ENCODE results near the gene BMPR1A. TPM values are rescaled to one million over a fixed set of nuclear protein-coding genes. Genes with fewer than 3 reads are reported as not detected.

BMPR1A gene
- total RNA-seq, 2 donors from 2014 or later = 9.9 to 12.2 TPM

DNA sequence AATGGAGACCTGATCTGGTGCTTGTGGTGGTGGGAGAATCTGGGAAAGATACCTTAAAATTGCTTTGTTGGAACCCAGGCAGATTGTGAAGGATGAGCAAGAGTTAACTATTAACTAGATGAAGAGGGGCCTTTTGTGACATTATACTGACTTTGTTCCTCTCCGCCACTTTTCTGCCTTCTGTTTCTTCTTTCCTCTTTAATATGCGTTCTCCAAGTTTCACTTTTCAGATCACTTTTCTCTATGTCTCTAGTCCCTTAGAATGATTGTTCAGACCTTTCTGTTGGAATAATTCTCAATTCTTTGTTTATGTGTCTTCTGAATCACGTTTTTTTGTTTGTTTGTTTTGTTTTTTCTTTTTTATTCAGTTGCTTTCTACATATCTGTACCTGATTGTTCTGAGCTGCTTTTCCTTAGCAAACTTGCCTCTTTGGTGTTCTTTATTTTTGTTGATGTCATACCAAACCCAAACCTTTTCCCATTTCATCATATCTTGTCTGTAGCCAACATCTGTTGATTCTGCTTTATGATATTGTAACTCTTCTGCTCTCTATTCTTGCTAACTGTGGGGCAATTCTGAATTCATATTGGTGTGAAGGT lies 2.8 kb downstream of the BMPR1A start:
- no peak for TF ChIP-seq POLR2A (IDR thresholded peaks at IDR 0.05)
- TF ChIP-seq, protein P1, sequence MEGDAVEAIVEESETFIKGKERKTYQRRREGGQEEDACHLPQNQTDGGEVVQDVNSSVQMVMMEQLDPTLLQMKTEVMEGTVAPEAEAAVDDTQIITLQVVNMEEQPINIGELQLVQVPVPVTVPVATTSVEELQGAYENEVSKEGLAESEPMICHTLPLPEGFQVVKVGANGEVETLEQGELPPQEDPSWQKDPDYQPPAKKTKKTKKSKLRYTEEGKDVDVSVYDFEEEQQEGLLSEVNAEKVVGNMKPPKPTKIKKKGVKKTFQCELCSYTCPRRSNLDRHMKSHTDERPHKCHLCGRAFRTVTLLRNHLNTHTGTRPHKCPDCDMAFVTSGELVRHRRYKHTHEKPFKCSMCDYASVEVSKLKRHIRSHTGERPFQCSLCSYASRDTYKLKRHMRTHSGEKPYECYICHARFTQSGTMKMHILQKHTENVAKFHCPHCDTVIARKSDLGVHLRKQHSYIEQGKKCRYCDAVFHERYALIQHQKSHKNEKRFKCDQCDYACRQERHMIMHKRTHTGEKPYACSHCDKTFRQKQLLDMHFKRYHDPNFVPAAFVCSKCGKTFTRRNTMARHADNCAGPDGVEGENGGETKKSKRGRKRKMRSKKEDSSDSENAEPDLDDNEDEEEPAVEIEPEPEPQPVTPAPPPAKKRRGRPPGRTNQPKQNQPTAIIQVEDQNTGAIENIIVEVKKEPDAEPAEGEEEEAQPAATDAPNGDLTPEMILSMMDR (IDR thresholded peaks at IDR 0.05) = no peak
- no peaks in the 10 kb centered on the region for H3K36me3 ChIP-seq (replicated peaks in 1 of 2; ENCODE audit: insufficient read depth in 1 of 2, low read depth in 2 of 2)
- peak overlapping the region in 1 of 4 donors; percentile 9 for H3K27ac ChIP-seq
- no peak overlapping the region for H3K4me3 ChIP-seq
- H3K27me3 ChIP-seq = no peaks in the 10 kb centered on the region
- intact Hi-C loops (cut with DNase I) = no loop called here
- DNase-seq (no peak), ATAC-seq (no peak)
- WGBS, 2 donors = 52 to 53% methylated on average over 3 of the region's 3 CpGs
- no peaks in the 10 kb centered on the region for H3K9me3 ChIP-seq
- H3K4me1 ChIP-seq = peaks cover 42% of the 10 kb centered on the region

DNA sequence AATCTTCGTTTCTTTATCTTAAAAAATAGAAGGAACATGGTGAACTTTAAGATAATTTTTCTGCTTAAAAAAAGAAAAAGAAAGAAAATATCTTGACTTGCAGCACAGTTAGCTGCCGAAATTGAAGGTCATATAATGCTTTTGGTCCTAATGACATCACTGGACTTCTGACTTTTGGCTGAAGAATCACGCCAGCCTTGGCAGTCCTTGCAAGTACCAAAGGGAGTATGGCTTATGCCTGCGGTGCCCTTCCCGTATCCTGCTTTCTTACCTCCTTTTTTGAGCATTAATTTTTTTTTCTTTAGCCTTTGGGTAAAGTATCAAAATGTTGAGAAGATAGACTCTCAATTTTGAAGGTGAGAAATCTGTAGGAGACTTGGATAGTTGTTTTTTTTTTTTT lies 7.0 kb downstream of the BMPR1A start:
- Histone ChIP-seq H3K4me1 (peaks cover 33% of the 10 kb centered on the region), H3K9me3 (no peaks in the 10 kb centered on the region), H3K27ac (no peak overlapping the region), H3K36me3 (replicated peaks in 1 of 2; ENCODE audit: insufficient read depth in 1 of 2, low read depth in 2 of 2) (no peaks in the 10 kb centered on the region), H3K4me3 (no peak overlapping the region), H3K27me3 (no peaks in the 10 kb centered on the region)
- no peak for ATAC-seq
- no peak for DNase-seq
- intact Hi-C loops (cut with DNase I) = no loop called here
- TF ChIP-seq, protein P1 (IDR thresholded peaks at IDR 0.05) = no peak
- no peak for TF ChIP-seq POLR2A (IDR thresholded peaks at IDR 0.05)
- 80 to 84% methylated on average over 5 of the region's 5 CpGs for WGBS, 2 donors

DNA sequence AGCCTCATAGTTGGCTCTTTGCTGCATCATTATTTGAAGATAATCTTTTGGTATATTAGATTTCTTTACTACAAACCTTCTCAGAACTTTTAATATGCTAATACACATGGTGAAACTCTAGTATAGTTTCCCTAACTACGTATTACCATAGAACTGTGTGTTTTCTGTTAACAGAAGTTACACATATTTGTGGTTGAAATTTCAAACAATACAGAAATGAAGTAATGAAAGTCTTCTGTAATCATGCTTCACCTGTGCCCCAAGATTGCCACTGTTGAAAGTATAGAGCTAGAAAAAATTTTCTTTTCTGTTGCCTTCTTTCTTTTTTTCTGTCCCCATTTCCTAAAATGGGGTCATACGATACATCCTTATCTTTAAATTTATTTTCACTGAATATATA lies 9.1 kb downstream of the BMPR1A start:
- Histone ChIP-seq H3K27me3 (no peaks in the 10 kb centered on the region), H3K27ac (no peak overlapping the region), H3K9me3 (no peaks in the 10 kb centered on the region), H3K36me3 (replicated peaks in 1 of 2; ENCODE audit: insufficient read depth in 1 of 2, low read depth in 2 of 2) (no peaks in the 10 kb centered on the region), H3K4me3 (no peak overlapping the region), H3K4me1 (peaks cover 38% of the 10 kb centered on the region)
- WGBS, 2 donors = 80 to 93% methylated on average over 2 of the region's 2 CpGs
- DNase-seq (no peak), ATAC-seq (no peak)
- no peak for TF ChIP-seq POLR2A (IDR thresholded peaks at IDR 0.05)
- TF ChIP-seq, protein P1 (IDR thresholded peaks at IDR 0.05) = no peak
- intact Hi-C loops (cut with DNase I) = no loop called here

DNA sequence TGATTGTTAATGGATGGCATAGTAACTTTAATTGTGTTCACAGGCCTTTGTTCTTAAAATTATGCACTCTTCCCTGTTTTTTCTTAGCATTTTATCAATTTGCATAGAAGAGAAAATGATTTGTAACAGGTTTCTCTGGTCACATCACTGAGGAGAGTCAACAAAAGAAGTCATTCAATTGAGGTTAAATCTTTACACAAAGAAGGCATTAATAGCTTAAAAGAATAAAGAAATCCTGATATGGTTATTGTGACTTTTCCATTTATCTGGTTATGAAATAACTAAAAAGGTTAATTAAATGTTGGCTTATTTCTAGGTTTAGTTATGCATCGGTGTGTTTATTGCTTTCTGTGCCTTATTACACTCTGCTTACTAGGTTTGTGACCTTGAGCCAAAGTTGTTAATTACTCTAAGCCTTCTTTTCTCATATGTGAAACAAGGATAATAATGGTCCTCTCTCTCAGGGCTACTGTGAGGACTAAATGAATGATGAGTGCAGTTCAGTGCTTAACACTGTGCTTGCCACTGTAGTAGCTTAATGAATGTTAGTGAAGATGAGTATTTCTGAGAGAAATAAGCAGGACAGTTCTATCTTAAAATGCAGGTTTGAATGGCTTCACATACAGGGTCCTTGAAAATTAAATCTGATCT lies 12.1 kb downstream of the BMPR1A start:
- ATAC-seq = no peak

More for the DNA sequence above, 12.1 kb downstream of the BMPR1A start:
- Histone ChIP-seq H3K36me3 (replicated peaks in 1 of 2; ENCODE audit: insufficient read depth in 1 of 2, low read depth in 2 of 2) (no peaks in the 10 kb centered on the region), H3K9me3 (no peaks in the 10 kb centered on the region), H3K4me1 (peaks cover 20% of the 10 kb centered on the region), H3K27me3 (no peaks in the 10 kb centered on the region), H3K4me3 (no peak overlapping the region), H3K27ac (no peak overlapping the region)
- intact Hi-C loops (cut with DNase I) = no loop called here
- DNase-seq = no peak
- WGBS, 2 donors = 51 to 63% methylated on average over 1 of the region's 1 CpG
- no peak for TF ChIP-seq POLR2A (IDR thresholded peaks at IDR 0.05)
- TF ChIP-seq, protein P1 (IDR thresholded peaks at IDR 0.05) = no peak

Measured in body of pancreas (tissue), 4 donors.